ENCODE results near the gene CYFIP1. TPM values are rescaled to one million over a fixed set of nuclear protein-coding genes. Genes with fewer than 3 reads are reported as not detected.

CYFIP1 gene
- total and polyA plus RNA-seq, 2 donors (not counting 1 experiment from before 2014, with no cell fraction given): 59.4 to 102 TPM

GRCh38 chr15:23003736-23004135, 23.6 kb upstream of the CYFIP1 start:
- Histone ChIP-seq H3K4me3 (replicated peaks in 1 of 4; ENCODE audit: control extremely low read depth in 1 of 4, insufficient read depth in 1 of 4, low read depth in 3 of 4, low read length in 4 of 4) (no peak overlapping the region), H3K4me1 (ENCODE audit: control insufficient read depth, extremely low read depth, insufficient read depth, low read length) (no peaks in the 10 kb centered on the region), H3K27ac (ENCODE audit: insufficient read depth, low read length) (no peak overlapping the region), H3K79me2 (ENCODE audit: control insufficient read depth, insufficient read depth, low read length) (no peaks in the 10 kb centered on the region), H3K9ac (ENCODE audit: insufficient read depth, low read length) (no peak overlapping the region), H4K20me1 (ENCODE audit: control insufficient read depth, extremely low read depth, insufficient read depth, low read length) (no peaks in the 10 kb centered on the region), H3K36me3 (ENCODE audit: control insufficient read depth, insufficient read depth, low read length) (no peaks in the 10 kb centered on the region), H3K9me3 (ENCODE audit: control insufficient read depth, insufficient read depth, low read depth, low read length) (no peaks in the 10 kb centered on the region), H3K27me3 (ENCODE audit: control insufficient read depth, insufficient read depth, low read length) (no peaks in the 10 kb centered on the region), H2AFZ (ENCODE audit: low read length) (no peak overlapping the region), H3K4me2 (ENCODE audit: extremely low read depth, insufficient read depth, low read length) (no peak overlapping the region)
- DNase-seq (ENCODE audit: low read depth in 2 of 2): no peak
- TF ChIP-seq EZH2 (IDR thresholded peaks at IDR 0.05; ENCODE audit: low read length, missing control alignments): no peak

- no peaks in the 10 kb centered on the region for H3K36me3 ChIP-seq (ENCODE audit: control insufficient read depth, insufficient read depth, low read length)
- no peaks in the 10 kb centered on the region for H3K27me3 ChIP-seq (ENCODE audit: control insufficient read depth, insufficient read depth, low read length)
- no peak overlapping the region for H3K9ac ChIP-seq (ENCODE audit: insufficient read depth, low read length)
- no peaks in the 10 kb centered on the region for H3K4me1 ChIP-seq (ENCODE audit: control insufficient read depth, extremely low read depth, insufficient read depth, low read length)
- DNase-seq (ENCODE audit: low read depth in 2 of 2): no peak
- H3K79me2 ChIP-seq (ENCODE audit: control insufficient read depth, insufficient read depth, low read length): no peaks in the 10 kb centered on the region
- H2AFZ ChIP-seq (ENCODE audit: low read length): no peak overlapping the region
- no peaks in the 10 kb centered on the region for H4K20me1 ChIP-seq (ENCODE audit: control insufficient read depth, extremely low read depth, insufficient read depth, low read length)
- TF ChIP-seq CTCF (conservative IDR thresholded peaks at IDR 0.05 in 1 of 2, IDR thresholded peaks at IDR 0.05 in 1 of 2; ENCODE audit: low read depth in 1 of 2, low read length in 2 of 2) (no peak), EZH2 (IDR thresholded peaks at IDR 0.05; ENCODE audit: low read length, missing control alignments) (no peak)
- no peak overlapping the region for H3K4me2 ChIP-seq (ENCODE audit: extremely low read depth, insufficient read depth, low read length)
- no peak overlapping the region for H3K4me3 ChIP-seq (replicated peaks in 1 of 4; ENCODE audit: control extremely low read depth in 1 of 4, insufficient read depth in 1 of 4, low read depth in 3 of 4, low read length in 4 of 4)
- H3K9me3 ChIP-seq (ENCODE audit: control insufficient read depth, insufficient read depth, low read depth, low read length): no peaks in the 10 kb centered on the region
- H3K27ac ChIP-seq (ENCODE audit: insufficient read depth, low read length): no peak overlapping the region
Measured at GRCh38 chr15:23002920-23003319, 22.8 kb upstream of the CYFIP1 start.

- peak in 1 of 2 donors; percentile 5 for DNase-seq (ENCODE audit: low read depth in 2 of 2)
- H3K4me2 ChIP-seq (ENCODE audit: extremely low read depth, insufficient read depth, low read length): no peak overlapping the region
- H3K4me1 ChIP-seq (ENCODE audit: control insufficient read depth, extremely low read depth, insufficient read depth, low read length): no peaks in the 10 kb centered on the region
- no peaks in the 10 kb centered on the region for H4K20me1 ChIP-seq (ENCODE audit: control insufficient read depth, extremely low read depth, insufficient read depth, low read length)
- no peaks in the 10 kb centered on the region for H3K9me3 ChIP-seq (ENCODE audit: control insufficient read depth, insufficient read depth, low read depth, low read length)
- no peak overlapping the region for H3K4me3 ChIP-seq (replicated peaks in 1 of 4; ENCODE audit: control extremely low read depth in 1 of 4, insufficient read depth in 1 of 4, low read depth in 3 of 4, low read length in 4 of 4)
- H3K79me2 ChIP-seq (ENCODE audit: control insufficient read depth, insufficient read depth, low read length): no peaks in the 10 kb centered on the region
- H3K27ac ChIP-seq (ENCODE audit: insufficient read depth, low read length): no peak overlapping the region
- H3K36me3 ChIP-seq (ENCODE audit: control insufficient read depth, insufficient read depth, low read length): no peaks in the 10 kb centered on the region
- H3K27me3 ChIP-seq (ENCODE audit: control insufficient read depth, insufficient read depth, low read length): no peaks in the 10 kb centered on the region
- no peak overlapping the region for H2AFZ ChIP-seq (ENCODE audit: low read length)
- TF ChIP-seq CTCF (conservative IDR thresholded peaks at IDR 0.05 in 1 of 2, IDR thresholded peaks at IDR 0.05 in 1 of 2; ENCODE audit: low read depth in 1 of 2, low read length in 2 of 2) (no peak), EZH2 (IDR thresholded peaks at IDR 0.05; ENCODE audit: low read length, missing control alignments) (no peak)
- H3K9ac ChIP-seq (ENCODE audit: insufficient read depth, low read length): no peak overlapping the region
Measured at GRCh38 chr15:22995795-22996194, 15.6 kb upstream of the CYFIP1 start.
